SK-N-MC (cell line): ENCODE results near the gene SLC16A5.

Source experiments
- EZH2 ChIP-seq: fragments of 200-600 bp; sonication (generic); IDR thresholded peaks from one replicate; pipeline ENCODE4 v1.6.1; 2017; ENCODE audit warnings: antibody characterized with exemption
- FOXP2 ChIP-seq: optimal IDR thresholded peaks from 2 replicates; pipeline ENCODE3; 2011; ENCODE audit warnings: mild to moderate bottlenecking, moderate library complexity; ENCODE audit not compliant: insufficient read depth; ENCODE audit errors: extremely low read length, control extremely low read depth
- POLR2AphosphoS5 ChIP-seq: IDR thresholded peaks from 2 replicates; pipeline ENCODE4 v1.6.1; 2012; ENCODE audit warnings: mild to moderate bottlenecking, low read depth, low read length, borderline replicate concordance

DNA sequence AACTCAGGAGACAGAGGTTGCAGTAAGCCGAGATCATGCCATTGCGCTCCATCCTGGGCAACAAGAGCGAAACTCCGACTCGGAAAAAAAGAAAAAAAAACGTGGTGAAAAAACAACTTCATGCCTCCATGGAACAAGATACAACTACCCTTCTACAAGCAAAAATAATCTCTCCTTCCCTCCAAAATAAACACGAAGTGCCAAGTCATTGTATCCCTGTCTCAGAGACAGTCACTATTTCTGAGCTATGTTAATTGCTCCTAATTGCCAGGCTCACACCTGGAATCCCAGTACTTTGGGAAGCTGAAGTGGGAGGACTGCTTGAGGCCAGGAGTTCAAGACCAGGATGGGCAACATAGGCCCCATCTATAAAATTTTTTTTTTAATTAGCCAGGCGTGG is 19.0 kb upstream of the SLC16A5 start:
- TF ChIP-seq POLR2AphosphoS5 (no peak), EZH2 (no peak), FOXP2 (no peak)
